ENCODE data around the gene MAP1B. TPM values are rescaled to one million over a fixed set of nuclear protein-coding genes. Genes with fewer than 3 reads are reported as not detected.

Gene MAP1B
- total RNA-seq, 1 donor from 2014 or later, result 0.36 TPM

DNA sequence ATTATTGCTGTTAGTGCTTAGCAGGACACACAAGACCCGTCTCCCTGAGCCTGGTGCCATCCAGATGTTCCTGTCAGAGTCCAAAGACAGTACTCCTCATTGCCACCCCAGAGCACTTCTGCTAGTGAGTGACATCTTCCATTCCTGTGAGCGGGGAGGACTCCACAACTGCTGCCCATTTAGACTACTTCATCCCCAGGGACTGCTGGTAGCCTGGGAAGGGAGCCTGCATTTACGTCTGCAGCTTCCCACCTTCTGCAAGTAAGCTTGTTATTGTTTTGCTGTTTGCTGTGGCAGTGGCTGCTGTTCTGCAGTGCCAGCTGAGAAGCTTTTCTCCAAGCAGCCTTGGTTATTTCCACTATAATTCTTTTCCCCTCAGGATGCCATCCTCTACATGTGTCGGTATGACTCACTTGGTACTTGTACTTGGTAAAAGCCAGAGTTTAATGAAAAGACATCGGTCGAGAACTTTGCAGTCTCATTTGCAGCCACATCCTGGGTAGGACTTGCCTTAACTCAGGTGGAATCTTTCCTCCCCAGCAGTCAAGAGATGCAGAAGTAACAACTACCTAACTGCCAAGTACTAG lies 10.6 kb upstream of the MAP1B start:
- intact Hi-C loops (cut with micrococcal nuclease), result no loop called here

- intact Hi-C loops (cut with micrococcal nuclease), result no loop called here
Measured at GRCh38 chr5:72101828-72102227, 5.4 kb upstream of the MAP1B start.

GRCh38 chr5:72106817-72107130 lies 501 bp upstream of the MAP1B start:
- intact Hi-C loops (cut with micrococcal nuclease), result no loop called here

DNA sequence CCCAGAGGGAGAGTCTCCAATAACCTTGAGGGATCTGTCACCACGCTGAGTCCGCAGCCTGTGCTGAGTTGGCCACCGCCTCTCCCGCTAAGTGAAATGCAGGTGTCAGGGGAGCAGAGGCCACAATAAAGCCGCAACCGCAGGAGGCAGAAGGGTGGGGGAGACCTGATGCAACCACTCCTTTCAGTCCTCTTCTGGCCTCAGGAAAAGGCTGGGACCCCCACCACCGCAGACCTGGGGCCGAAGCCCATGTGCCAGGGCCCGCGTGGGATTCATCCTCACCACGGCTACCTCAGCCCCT lies 576 bp downstream of the MAP1B start:
- intact Hi-C loops (cut with micrococcal nuclease), result no loop called here

GRCh38 chr5:72108202-72109061 lies 1.2 kb downstream of the MAP1B start:
- intact Hi-C loops (cut with micrococcal nuclease), result no loop called here

DNA sequence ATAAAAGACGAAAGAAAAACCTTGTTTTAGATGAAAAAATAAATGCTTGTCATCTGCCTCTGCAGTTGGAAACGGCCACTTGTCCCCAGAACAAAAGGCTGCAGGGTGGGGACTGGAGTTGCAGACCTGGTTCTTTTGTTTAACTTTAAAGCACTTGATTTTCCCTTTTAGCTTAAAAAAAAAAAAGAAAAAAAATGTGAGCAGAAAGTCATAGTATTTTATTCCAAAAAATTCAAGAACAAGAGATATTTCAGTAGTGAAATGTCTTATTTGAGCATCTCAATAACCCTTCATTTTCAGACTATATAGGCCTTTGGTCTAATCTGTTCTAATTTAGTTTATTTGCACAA lies 1.8 kb downstream of the MAP1B start:
- intact Hi-C loops (cut with micrococcal nuclease), result no loop called here

- intact Hi-C loops (cut with micrococcal nuclease), result no loop called here
Measured at GRCh38 chr5:72109625-72110024, 2.4 kb downstream of the MAP1B start.

DNA sequence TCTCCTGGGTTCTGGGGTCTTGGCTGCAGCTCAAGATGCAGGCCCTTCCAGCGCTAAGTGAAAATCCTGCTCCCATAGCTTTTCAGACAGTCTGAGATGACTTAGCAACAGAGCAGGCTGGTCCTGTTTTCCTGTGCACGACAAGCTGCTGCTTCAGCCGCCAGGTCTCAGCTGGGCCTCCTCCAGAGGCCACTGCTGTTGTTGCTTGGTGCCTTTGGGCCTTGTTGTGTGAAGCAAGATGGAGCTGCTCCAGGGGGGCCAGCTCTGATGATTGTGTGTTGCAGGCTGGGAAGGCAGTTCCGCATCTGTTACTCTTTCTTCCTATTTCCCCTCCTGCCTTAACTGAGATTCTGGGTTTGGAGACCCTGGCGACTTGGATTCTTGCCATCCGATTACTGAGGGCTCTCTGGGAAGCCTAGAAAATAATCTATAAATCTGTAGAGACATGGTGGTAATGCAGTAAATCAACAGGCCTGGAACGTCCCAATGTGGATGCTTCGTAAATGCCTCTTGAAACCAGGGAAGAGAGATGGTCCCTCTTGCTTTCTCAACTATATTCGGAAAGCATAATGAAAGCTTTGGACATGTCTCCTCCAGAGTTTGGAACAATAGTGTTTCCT lies 3.2 kb downstream of the MAP1B start:
- intact Hi-C loops (cut with micrococcal nuclease), result no loop called here

GRCh38 chr5:72112389-72112788 lies 5.1 kb downstream of the MAP1B start:
- intact Hi-C loops (cut with micrococcal nuclease), result no loop called here

DNA sequence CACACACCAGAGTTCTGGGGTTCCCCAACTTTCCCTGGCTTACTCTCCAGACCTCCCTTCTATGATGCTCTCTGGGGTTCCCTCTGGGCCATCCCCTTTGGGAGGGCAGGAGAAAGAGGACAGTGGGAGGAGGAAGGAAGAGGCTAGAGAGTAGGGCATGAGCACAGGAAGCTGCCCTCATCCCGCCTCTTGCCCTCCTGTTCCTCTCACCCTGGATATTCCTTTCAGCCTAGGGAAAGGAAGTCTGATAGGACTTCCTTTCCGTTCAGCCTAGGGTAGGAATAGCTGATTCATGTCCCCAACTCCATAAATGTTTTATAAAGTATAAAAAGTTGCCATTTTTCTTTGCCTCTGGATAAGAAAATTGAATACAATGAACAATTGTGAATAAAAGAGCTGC lies 7.4 kb downstream of the MAP1B start:
- intact Hi-C loops (cut with micrococcal nuclease), result no loop called here

DNA sequence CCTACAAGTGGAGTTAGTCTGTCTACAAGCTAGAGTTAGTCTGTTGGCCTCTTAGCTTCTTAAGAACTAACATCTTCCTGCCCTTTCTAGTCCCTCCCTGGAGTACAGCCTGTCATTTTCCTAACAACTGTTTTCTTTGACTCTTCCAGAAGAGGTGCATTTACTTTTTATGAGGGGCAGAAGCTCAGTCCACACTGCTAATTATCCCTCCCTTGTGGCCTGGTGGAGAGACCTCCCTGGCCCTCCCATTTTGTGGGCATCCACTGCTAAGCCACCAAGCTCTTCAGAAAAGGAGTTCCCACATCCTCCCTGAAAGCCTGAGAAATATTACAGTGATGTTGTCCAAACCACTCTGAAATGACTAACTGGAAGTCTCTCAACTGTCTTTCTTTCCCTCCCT lies 8.0 kb downstream of the MAP1B start:
- intact Hi-C loops (cut with micrococcal nuclease), result no loop called here

GRCh38 chr5:72117307-72117706 lies 10.0 kb downstream of the MAP1B start:
- intact Hi-C loops (cut with micrococcal nuclease), result no loop called here

- intact Hi-C loops (cut with micrococcal nuclease), result no loop called here
Measured at GRCh38 chr5:72121052-72121779, 13.9 kb downstream of the MAP1B start.

DNA sequence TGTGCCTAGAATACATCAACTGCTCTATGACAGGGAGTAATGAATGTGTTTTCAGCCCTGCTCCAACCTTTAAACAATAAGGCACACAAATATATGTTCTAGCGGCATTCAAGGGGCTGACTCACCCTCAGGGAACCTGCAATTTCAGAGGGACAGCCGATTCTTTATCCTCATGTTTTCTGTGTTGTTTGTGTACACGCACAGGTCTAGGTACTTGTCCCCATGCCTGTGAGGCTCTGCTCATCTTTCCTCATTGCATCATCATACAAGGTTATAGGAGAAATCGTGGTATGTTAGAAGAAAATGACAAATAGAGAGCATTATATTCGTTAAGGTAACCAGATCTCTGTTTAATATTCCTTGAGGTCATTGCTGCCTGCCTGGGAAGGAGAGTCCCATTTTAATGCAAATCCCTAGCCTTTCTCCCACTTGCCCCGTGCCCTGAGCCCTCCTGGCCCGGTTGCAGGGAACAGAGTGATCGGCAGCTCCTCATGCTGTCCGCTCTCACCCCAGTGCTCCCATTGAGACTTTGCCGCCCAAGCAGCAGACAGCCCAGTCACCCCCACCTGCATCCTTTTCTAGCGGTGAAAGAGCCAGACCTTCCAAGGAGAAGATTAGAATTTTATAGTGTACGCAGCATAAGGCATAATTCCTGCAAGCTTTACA lies 14.6 kb downstream of the MAP1B start:
- intact Hi-C loops (cut with micrococcal nuclease), result no loop called here

DNA sequence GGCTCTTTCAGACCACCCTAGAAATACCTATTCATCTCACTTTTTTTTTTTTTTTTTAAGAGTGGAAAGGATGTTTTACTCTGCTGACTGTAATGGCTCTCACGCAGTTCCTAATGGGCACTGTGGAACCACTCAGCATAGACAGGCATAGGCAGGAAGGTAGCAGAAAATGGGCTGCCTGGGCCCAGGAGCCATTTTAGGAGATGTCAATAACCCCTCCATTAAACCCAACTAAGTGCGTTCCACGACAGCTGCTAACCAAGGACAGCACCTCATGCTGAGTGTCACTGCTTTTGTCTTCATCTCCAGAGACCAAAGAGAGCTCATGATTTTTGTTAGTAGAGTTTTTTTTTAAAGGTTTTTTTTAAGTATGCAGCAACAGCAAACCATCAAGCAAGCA lies 15.3 kb downstream of the MAP1B start:
- intact Hi-C loops (cut with micrococcal nuclease), result no loop called here

- intact Hi-C loops (cut with micrococcal nuclease), result no loop called here
Measured at GRCh38 chr5:72123764-72124376, 16.6 kb downstream of the MAP1B start.

GRCh38 chr5:72125271-72125940 lies 18.1 kb downstream of the MAP1B start:
- intact Hi-C loops (cut with micrococcal nuclease), result no loop called here

DNA sequence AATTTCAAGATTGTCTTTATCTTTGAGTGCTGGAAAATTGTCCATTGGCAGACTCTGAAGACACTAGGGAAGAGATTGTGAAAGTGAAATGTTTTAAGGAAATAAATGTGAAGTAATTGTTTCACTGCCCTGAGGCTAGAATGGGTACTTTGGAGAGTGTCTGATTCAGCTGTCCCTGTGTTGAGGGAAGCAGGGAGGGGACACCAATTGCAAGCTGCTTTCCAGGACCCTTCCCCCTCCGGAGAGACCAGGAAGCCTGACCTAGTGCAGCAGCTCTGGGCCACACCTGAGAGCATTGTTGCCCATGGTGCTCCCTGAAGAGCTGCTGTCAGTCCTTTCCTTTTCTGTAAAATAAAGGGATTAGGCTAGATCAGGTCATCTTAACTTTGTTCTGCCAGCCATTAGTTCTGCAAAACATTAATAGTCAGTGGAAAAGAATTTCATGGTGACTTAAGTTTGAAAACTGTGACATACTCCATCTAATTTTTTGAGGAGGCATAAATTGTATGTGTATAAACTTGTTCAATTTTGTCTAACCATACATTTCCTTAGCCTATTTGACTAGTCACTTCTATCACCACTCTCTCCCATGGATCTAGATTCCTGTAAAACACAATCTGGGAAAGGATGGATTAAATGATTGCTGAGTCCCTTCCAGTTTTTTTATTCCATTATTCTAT lies 18.8 kb downstream of the MAP1B start:
- intact Hi-C loops (cut with micrococcal nuclease), result no loop called here

DNA sequence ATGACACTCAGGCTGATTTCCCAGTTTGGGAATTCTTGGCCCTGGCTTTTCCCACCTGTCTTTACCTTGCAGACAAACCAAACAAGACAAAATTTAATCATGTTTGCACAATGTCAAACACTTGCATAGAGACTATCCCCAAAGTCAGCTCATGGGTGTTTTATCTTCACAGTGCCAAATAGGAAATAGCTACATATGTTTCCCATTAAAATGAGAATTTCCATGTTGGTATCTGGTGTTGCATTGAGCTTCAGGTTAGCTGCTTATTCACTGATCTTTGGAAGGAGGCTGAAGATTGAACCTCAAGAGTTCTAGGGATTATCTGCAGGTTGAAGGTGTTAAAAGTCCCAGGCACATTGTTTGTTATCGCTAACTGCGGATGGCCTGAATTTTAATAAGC lies 19.5 kb downstream of the MAP1B start:
- intact Hi-C loops (cut with micrococcal nuclease), result no loop called here

GRCh38 chr5:72129725-72130124 lies 22.4 kb downstream of the MAP1B start:
- intact Hi-C loops (cut with micrococcal nuclease), result no loop called here

Measured in T-helper 2 cell treated with Interferon-gamma antibody and Interleukin-4, amounts not matched to agents 100 ng/mL and 5 ng/mL, for 36 hours (primary cell).